Neural cell (in vitro differentiated cells): ENCODE data around the gene MLIP. TPM values are rescaled to one million over a fixed set of nuclear protein-coding genes. Genes with fewer than 3 reads are reported as not detected.
"Not testable (repeated sequence)": the region's sequence is repeated elsewhere in the genome, so short reads cannot be mapped to it uniquely, and the experiment has no call there.

ENCODE experiments used
- H2AFZ ChIP-seq: fragments of 200-600, 300-800 bp; sonication (generic), shearing (Covaris generic); 2 replicates; pipeline ENCODE4 v1.6.0; 2014; ENCODE audit warnings: low read depth, mild to moderate bottlenecking, antibody characterized with exemption, low read length, moderate library complexity
- H3F3A ChIP-seq: fragments of 200-600 bp; shearing (Covaris generic); 2 replicates; pipeline ENCODE4 v1.6.1; 2016; ENCODE audit warnings: mild to moderate bottlenecking, moderate library complexity, mixed read lengths, antibody characterized with exemption, low read length; ENCODE audit not compliant: insufficient read depth, poor library complexity, severe bottlenecking
- H3K27ac ChIP-seq: fragments of 200-600, 300-800 bp; sonication (generic), shearing (Covaris generic); 2 replicates; pipeline ENCODE4 v1.5.1; 2014; ENCODE audit warnings: mild to moderate bottlenecking, low read length, moderate library complexity
- H3K27me3 ChIP-seq: fragments of 300-800, 200-600 bp; sonication (generic), shearing (Covaris generic); 2 replicates; pipeline ENCODE4 v1.6.0; 2014; ENCODE audit warnings: mild to moderate bottlenecking, low read depth, low read length, moderate library complexity; ENCODE audit not compliant: insufficient read depth
- H3K36me3 ChIP-seq: fragments of 300-800, 200-600 bp; sonication (generic), shearing (Covaris generic); 2 replicates; pipeline ENCODE4 v1.5.1; 2014; ENCODE audit warnings: mild to moderate bottlenecking, antibody characterized with exemption, low read length, moderate library complexity; ENCODE audit not compliant: insufficient read depth
- H3K4me2 ChIP-seq: fragments of 300-800, 200-600 bp; sonication (generic), shearing (Covaris generic); 2 replicates; pipeline ENCODE4 v1.6.0; 2014; ENCODE audit warnings: mild to moderate bottlenecking, low read length
- H3K4me3 ChIP-seq: fragments of 300-800, 200-600 bp; sonication (generic), shearing (Covaris generic); 2 replicates; pipeline ENCODE4 v1.5.1; 2014; ENCODE audit warnings: mild to moderate bottlenecking, low read length, moderate library complexity
- H3K79me2 ChIP-seq: fragments of 200-600 bp; shearing (Covaris generic); replicated peaks from 2 replicates; pipeline ENCODE4 v1.6.0; 2014; ENCODE audit warnings: mild to moderate bottlenecking, low read length, moderate library complexity; ENCODE audit not compliant: insufficient read depth
- H3K9ac ChIP-seq: fragments of 300-800, 200-600 bp; sonication (generic), shearing (Covaris generic); 2 replicates; pipeline ENCODE4 v1.6.1; 2016; ENCODE audit warnings: mild to moderate bottlenecking, low read length, mixed read lengths
- H3K9me2 ChIP-seq: fragments of 200-600 bp; shearing (Covaris generic); 2 replicates; pipeline ENCODE4 v1.6.1; 2016; ENCODE audit warnings: mild to moderate bottlenecking, low read length, mixed read lengths; ENCODE audit not compliant: insufficient read depth
- H3K9me3 ChIP-seq: fragments of 200-600, 300-800 bp; sonication (generic), shearing (Covaris generic); 2 replicates; pipeline ENCODE4 v1.6.1; 2016; ENCODE audit warnings: mild to moderate bottlenecking, mixed run types, low read length, moderate library complexity, mixed read lengths
- H4K20me1 ChIP-seq: fragments of 200-600 bp; shearing (Covaris generic); 2 replicates; pipeline ENCODE4 v1.6.1; 2016; ENCODE audit warnings: mild to moderate bottlenecking, mixed run types; ENCODE audit not compliant: insufficient read depth
- CTCF ChIP-seq: fragments of 450-650 bp; IDR thresholded peaks from 2 replicates; pipeline ENCODE4 v1.5.1; 2014; ENCODE audit warnings: antibody characterized with exemption, mild to moderate bottlenecking, moderate library complexity; ENCODE audit not compliant: poor library complexity, severe bottlenecking
- EP300 ChIP-seq: fragments of 450-650 bp; conservative IDR thresholded peaks from 2 replicates; pipeline ENCODE4 v1.6.1; 2014; ENCODE audit warnings: antibody characterized with exemption, mild to moderate bottlenecking, moderate library complexity; ENCODE audit not compliant: poor library complexity, severe bottlenecking
- EZH2 ChIP-seq: fragments of 200-600, 300-800 bp; shearing (Covaris generic), sonication (generic); IDR thresholded peaks from 2 replicates; pipeline ENCODE4 v1.6.1; 2014; ENCODE audit warnings: antibody characterized with exemption, low read length, borderline replicate concordance, mild to moderate bottlenecking; ENCODE audit not compliant: insufficient read depth, poor library complexity, severe bottlenecking
- MXI1 ChIP-seq: fragments of 450-650 bp; conservative IDR thresholded peaks from 2 replicates; pipeline ENCODE4 v1.6.1; 2014; ENCODE audit warnings: antibody characterized with exemption, mild to moderate bottlenecking; ENCODE audit not compliant: poor library complexity, severe bottlenecking
- POLR2AphosphoS5 ChIP-seq: IDR thresholded peaks from 2 replicates; pipeline ENCODE4 v1.6.1; 2012
- RAD21 ChIP-seq: fragments of 450-650 bp; conservative IDR thresholded peaks from 2 replicates; pipeline ENCODE4 v1.6.1; 2014; ENCODE audit warnings: antibody characterized with exemption, mild to moderate bottlenecking, moderate library complexity
- REST ChIP-seq: IDR thresholded peaks from 2 replicates; pipeline ENCODE4 v1.6.1; 2012; ENCODE audit warnings: borderline replicate concordance
- SMC3 ChIP-seq: fragments of 450-650 bp; conservative IDR thresholded peaks from 2 replicates; pipeline ENCODE4 v1.6.1; 2014; ENCODE audit warnings: antibody characterized with exemption, mild to moderate bottlenecking, moderate library complexity; ENCODE audit not compliant: poor library complexity
- TAF1 ChIP-seq: IDR thresholded peaks from 2 replicates; pipeline ENCODE4 v1.6.1; 2012; ENCODE audit warnings: low read depth
- polyA plus RNA-seq: library from polyadenylated mRNA; depleted of rRNA; stranded (reverse); fragments of >200 nt; gene quantifications from 2 replicates; pipeline ENCODE4 v1.2.3, GENCODE V29; 2014

MLIP gene
- polyA plus RNA-seq, 1 donor from 2014 or later = not detected

- no peaks in the 10 kb centered on the region for H3F3A ChIP-seq
- no peak overlapping the region for H2AFZ ChIP-seq
- no peak overlapping the region for H3K27ac ChIP-seq
- H3K9me2 ChIP-seq = no peaks in the 10 kb centered on the region
- no peak overlapping the region for H3K9ac ChIP-seq
- no peaks in the 10 kb centered on the region for H3K9me3 ChIP-seq
- no peak overlapping the region for H3K4me2 ChIP-seq
- H3K79me2 ChIP-seq = no peaks in the 10 kb centered on the region
- no peaks in the 10 kb centered on the region for H3K36me3 ChIP-seq
- H3K4me3 ChIP-seq = no peak overlapping the region
- no peaks in the 10 kb centered on the region for H4K20me1 ChIP-seq
- H3K27me3 ChIP-seq = no peaks in the 10 kb centered on the region
- TF ChIP-seq EP300 = no peak
- no peak for TF ChIP-seq EZH2
- no peak for TF ChIP-seq MXI1
- no peak for TF ChIP-seq SMC3
- no peak for TF ChIP-seq POLR2AphosphoS5
- no peak for TF ChIP-seq REST
- no peak for TF ChIP-seq TAF1
- no peak for TF ChIP-seq RAD21
- TF ChIP-seq CTCF = no peak
These were observed 35.0 kb upstream of the MLIP start for GRCh38 chr6:54076159-54076789.

GRCh38 chr6:54081499-54081898 is 29.7 kb upstream of the MLIP start:
- not testable (repeated sequence) for H3F3A ChIP-seq, H3K27me3 ChIP-seq, H3K27ac ChIP-seq, H3K36me3 ChIP-seq, H3K79me2 ChIP-seq, H3K4me2 ChIP-seq, H3K9me3 ChIP-seq, H2AFZ ChIP-seq, H3K9me2 ChIP-seq, H3K9ac ChIP-seq, H4K20me1 ChIP-seq, H3K4me3 ChIP-seq

- Histone ChIP-seq H3F3A (no peaks in the 10 kb centered on the region), H3K27ac (no peak overlapping the region), H3K9me3 (no peaks in the 10 kb centered on the region), H4K20me1 (no peaks in the 10 kb centered on the region), H3K27me3 (no peaks in the 10 kb centered on the region), H3K4me2 (no peak overlapping the region), H3K4me3 (no peak overlapping the region), H2AFZ (no peak overlapping the region), H3K79me2 (no peaks in the 10 kb centered on the region), H3K36me3 (no peaks in the 10 kb centered on the region), H3K9me2 (no peaks in the 10 kb centered on the region), H3K9ac (no peak overlapping the region)
- TF ChIP-seq POLR2AphosphoS5 (no peak), RAD21 (no peak), SMC3 (no peak), CTCF (no peak), MXI1 (no peak), EP300 (no peak), REST (no peak), EZH2 (no peak), TAF1 (no peak)
These were observed 28.0 kb upstream of the MLIP start for GRCh38 chr6:54083287-54083686.
